Body of pancreas (tissue), 4 donors: Measurements from ENCODE around the gene PDGFA.

Experiments used
- POLR2A ChIP-seq, 3 donors: fragments of 450-650 bp; IDR thresholded peaks; one replicate each; pipeline ENCODE4 v1.6.1; 2016; ENCODE audit warnings: antibody characterized with exemption in 3 of 3, mild to moderate bottlenecking in 2 of 3
- TF ChIP-seq, protein P1 (sequence below), 7 experiments: fragments of 450-650 bp in 4 of 7; fragments of 200-600 bp in 3 of 7; sonication (generic) in 3 of 7; IDR thresholded peaks; one replicate each; pipeline ENCODE4 v1.5.1; 2016 to 2019; ENCODE audit warnings: antibody characterized with exemption in 7 of 7

DNA sequence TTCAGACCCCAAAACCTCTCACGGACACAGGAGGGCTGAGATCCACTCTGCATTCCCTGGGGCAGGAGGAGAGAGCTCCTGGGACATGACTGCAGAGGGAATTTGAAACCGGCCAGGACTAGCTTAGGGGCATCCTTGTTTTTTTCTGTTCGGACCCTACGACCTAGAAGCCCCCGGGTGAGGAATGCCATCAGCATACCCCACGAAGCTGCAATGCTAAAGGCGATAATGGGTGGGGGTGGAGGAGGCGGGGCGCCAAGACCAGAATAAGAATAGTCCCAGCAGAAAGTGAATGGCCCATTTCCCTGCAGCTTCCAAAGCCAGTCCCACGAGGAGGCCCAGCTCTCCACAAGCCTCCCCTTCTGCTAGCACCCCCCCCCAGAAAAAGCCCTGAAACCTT is 4.0 kb downstream of the PDGFA start:
- TF ChIP-seq, protein P1, sequence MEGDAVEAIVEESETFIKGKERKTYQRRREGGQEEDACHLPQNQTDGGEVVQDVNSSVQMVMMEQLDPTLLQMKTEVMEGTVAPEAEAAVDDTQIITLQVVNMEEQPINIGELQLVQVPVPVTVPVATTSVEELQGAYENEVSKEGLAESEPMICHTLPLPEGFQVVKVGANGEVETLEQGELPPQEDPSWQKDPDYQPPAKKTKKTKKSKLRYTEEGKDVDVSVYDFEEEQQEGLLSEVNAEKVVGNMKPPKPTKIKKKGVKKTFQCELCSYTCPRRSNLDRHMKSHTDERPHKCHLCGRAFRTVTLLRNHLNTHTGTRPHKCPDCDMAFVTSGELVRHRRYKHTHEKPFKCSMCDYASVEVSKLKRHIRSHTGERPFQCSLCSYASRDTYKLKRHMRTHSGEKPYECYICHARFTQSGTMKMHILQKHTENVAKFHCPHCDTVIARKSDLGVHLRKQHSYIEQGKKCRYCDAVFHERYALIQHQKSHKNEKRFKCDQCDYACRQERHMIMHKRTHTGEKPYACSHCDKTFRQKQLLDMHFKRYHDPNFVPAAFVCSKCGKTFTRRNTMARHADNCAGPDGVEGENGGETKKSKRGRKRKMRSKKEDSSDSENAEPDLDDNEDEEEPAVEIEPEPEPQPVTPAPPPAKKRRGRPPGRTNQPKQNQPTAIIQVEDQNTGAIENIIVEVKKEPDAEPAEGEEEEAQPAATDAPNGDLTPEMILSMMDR (IDR thresholded peaks at IDR 0.05): no peak
- TF ChIP-seq POLR2A (IDR thresholded peaks at IDR 0.05): no peak
